HG03139 (cell line): Measurements from ENCODE around the gene POMT2.

ENCODE experiments used
- ATAC-seq: cut with Tn5 transposase; IDR thresholded peaks from one replicate; pipeline ENCODE4 v1.9.1; 2021; ENCODE audit not compliant: unreplicated experiment

Gene POMT2

GRCh38 chr14:77268989-77269600 lies 51.6 kb downstream of the POMT2 start:
- no peak for ATAC-seq

GRCh38 chr14:77267937-77268699 lies 52.6 kb downstream of the POMT2 start:
- no peak for ATAC-seq

- no peak for ATAC-seq
Observed at GRCh38 chr14:77266336-77266735, 54.3 kb downstream of the POMT2 start.

- no peak for ATAC-seq
Observed at GRCh38 chr14:77265561-77266335, 54.9 kb downstream of the POMT2 start.

GRCh38 chr14:77265187-77265515 lies 55.5 kb downstream of the POMT2 start:
- no peak for ATAC-seq

GRCh38 chr14:77264466-77265186 lies 56.1 kb downstream of the POMT2 start:
- ATAC-seq: no peak

GRCh38 chr14:77260631-77261030 lies 60.1 kb downstream of the POMT2 start:
- no peak for ATAC-seq

GRCh38 chr14:77260199-77260598 lies 60.5 kb downstream of the POMT2 start:
- no peak for ATAC-seq

- ATAC-seq: no peak
Observed at GRCh38 chr14:77259025-77259715, 61.5 kb downstream of the POMT2 start.

GRCh38 chr14:77258566-77258965 lies 62.1 kb downstream of the POMT2 start:
- ATAC-seq: no peak

GRCh38 chr14:77257700-77258099 lies 63.0 kb downstream of the POMT2 start:
- ATAC-seq: no peak

- no peak for ATAC-seq
Observed at GRCh38 chr14:77256694-77257093, 64.0 kb downstream of the POMT2 start.

- ATAC-seq: no peak
Observed at GRCh38 chr14:77253333-77254190, 67.1 kb downstream of the POMT2 start.

GRCh38 chr14:77251870-77252269 lies 68.8 kb downstream of the POMT2 start:
- no peak for ATAC-seq

- ATAC-seq: no peak
Observed at GRCh38 chr14:77250927-77251326, 69.8 kb downstream of the POMT2 start.

GRCh38 chr14:77249286-77249685 lies 71.4 kb downstream of the POMT2 start:
- ATAC-seq: no peak

- no peak for ATAC-seq
Observed at GRCh38 chr14:77248666-77249065, 72.0 kb downstream of the POMT2 start.

GRCh38 chr14:77246784-77247183 lies 73.9 kb downstream of the POMT2 start:
- ATAC-seq: no peak

- no peak for ATAC-seq
Observed at GRCh38 chr14:77245820-77246219, 74.9 kb downstream of the POMT2 start.

GRCh38 chr14:77243853-77244252 lies 76.8 kb downstream of the POMT2 start:
- ATAC-seq: no peak
